Measurements from ENCODE around the gene SPRING1.

Gene SPRING1

DNA sequence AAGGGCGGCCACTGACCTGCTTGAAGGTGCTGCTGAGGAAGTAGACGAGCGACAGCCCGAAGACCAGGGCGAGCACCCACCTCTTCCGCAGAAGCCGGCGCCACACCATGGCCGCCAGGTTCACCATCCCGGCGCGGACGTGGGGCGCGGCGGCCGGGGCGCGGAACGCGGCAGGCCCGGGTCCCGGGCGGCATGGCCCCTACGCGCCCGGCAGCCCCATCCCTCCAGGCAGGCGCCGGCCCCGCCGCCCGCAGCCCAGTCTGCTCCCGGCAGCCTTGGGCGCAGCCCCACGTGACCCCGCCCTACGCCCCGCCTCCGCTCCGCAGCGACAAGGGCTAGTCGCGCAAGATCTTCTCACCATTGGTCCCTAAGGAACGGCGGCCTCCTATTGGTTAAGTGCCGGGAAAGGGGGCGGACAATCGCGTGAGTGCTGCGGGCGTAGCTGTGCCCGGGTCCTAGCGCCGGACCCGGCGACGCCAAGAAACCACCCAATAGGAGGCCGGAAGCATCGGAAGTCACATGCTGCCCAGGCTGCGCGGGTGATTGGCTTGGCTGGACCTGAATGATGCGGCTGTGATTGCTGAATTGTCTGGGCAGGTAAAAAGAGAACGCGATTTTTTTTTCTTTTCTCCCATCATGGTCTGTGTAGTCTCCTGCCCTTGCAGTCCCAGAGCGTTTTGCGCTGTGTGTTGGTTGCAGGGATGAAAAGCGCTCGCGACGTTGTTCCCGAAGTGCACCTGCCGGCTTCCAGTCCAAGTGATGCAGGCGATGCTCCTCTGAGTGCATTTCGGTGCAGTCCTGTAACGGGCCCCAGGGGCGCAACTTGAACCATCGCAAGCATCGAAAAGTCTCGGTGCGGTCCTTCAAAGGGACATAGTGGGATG lies at the start of gene SPRING1, which contains the start of gene RNFT2:
SPRING1 (minus strand) TSS at position 296 of the 884 bp plus-strand sequence; CDS start at position 127, 169 bp downstream.
RNFT2 (plus strand) TSS at position 542 of the 884 bp plus-strand sequence. CDS start 2,183 bp downstream, outside the sequence.
- peak; percentile 100 for DNase-seq (ENCODE audit: low read depth)
- Histone ChIP-seq H3K9ac (ENCODE audit: low read length) (peak within 1 kb of the TSS; percentile 94), H3K4me3 (ENCODE audit: low read length) (peak within 1 kb of the TSS; percentile 98), H3K27me3 (replicated peaks; ENCODE audit: control insufficient read depth, insufficient read depth, low read length) (no peaks in the 10 kb centered on the region), H3K9me3 (ENCODE audit: control insufficient read depth, low read length) (no peaks in the 10 kb centered on the region), H3K4me1 (ENCODE audit: control insufficient read depth, insufficient read depth, low read length) (peaks cover 10% of the 10 kb centered on the region), H3K36me3 (ENCODE audit: control insufficient read depth, insufficient read depth, low read length, severe bottlenecking) (peaks cover 11% of the 10 kb centered on the region)

GRCh38 chr12:116784238-116784612 lies 46.4 kb upstream of the SPRING1 start:
- DNase-seq (ENCODE audit: low read depth), result no peak
- Histone ChIP-seq H3K36me3 (ENCODE audit: control insufficient read depth, insufficient read depth, low read length, severe bottlenecking) (no peaks in the 10 kb centered on the region), H3K4me1 (ENCODE audit: control insufficient read depth, insufficient read depth, low read length) (no peaks in the 10 kb centered on the region), H3K9ac (ENCODE audit: low read length) (no peak overlapping the region), H3K4me3 (ENCODE audit: low read length) (no peak overlapping the region), H3K9me3 (ENCODE audit: control insufficient read depth, low read length) (no peaks in the 10 kb centered on the region), H3K27me3 (replicated peaks; ENCODE audit: control insufficient read depth, insufficient read depth, low read length) (peaks cover 4% of the 10 kb centered on the region)

DNA sequence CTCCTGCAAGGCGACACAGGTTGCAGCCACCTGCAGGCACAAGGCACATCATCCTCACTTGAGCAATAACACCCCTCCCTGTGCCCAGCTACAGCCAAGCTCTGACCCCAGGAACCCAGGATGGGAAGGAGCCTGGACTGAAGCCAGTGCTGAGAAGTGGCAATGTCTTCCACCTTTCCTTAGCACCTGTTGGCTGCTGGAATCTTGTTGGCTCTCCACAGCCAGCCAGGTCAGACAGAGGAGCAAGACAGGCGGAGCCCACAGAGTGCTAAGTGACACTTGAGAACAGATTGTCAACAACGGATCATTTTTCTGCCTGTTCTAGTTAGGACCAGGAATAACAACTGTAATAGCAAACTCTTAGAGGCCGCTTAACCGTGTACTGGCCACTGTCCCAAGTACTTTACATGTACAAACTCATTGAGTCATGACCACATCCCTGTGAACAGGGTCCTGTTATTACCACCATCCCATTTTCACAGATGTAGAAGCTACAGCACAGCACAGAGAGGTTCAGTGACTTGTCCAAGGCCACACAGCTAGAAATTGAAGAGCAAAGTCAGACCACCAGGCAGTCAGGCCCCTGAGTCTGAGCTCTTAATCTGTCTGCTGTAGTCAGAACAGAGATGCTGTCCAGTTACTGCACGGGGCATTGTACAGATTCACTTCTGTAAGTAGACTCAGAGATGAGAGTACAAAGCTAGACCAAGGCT lies 45.8 kb upstream of the SPRING1 start:
- Histone ChIP-seq H3K4me1 (ENCODE audit: control insufficient read depth, insufficient read depth, low read length) (no peaks in the 10 kb centered on the region), H3K36me3 (ENCODE audit: control insufficient read depth, insufficient read depth, low read length, severe bottlenecking) (no peaks in the 10 kb centered on the region), H3K27me3 (replicated peaks; ENCODE audit: control insufficient read depth, insufficient read depth, low read length) (peaks cover 4% of the 10 kb centered on the region), H3K4me3 (ENCODE audit: low read length) (no peak overlapping the region), H3K9me3 (ENCODE audit: control insufficient read depth, low read length) (no peaks in the 10 kb centered on the region), H3K9ac (ENCODE audit: low read length) (no peak overlapping the region)
- DNase-seq (ENCODE audit: low read depth), result no peak

DNA sequence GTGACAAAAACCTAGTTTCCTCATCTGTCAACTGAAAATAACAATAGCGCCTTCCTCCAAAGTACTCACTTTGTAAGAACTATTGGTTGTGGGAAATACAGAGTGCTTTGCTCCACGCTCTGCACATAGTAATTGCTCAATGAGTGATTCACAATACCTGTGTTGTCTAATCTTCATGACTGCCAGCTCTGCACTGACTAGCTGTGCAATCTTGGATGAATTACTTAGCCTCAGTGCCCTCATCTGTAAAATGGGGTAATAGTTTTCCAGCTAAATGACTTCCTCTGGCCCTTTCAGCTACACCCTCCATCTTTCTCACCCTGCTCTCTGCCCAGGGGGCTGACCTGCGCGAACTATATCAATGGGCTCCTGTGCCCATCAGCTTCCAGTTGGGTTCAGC lies 43.1 kb upstream of the SPRING1 start:
- no peak for DNase-seq (ENCODE audit: low read depth)
- H3K36me3 ChIP-seq (ENCODE audit: control insufficient read depth, insufficient read depth, low read length, severe bottlenecking), result no peaks in the 10 kb centered on the region
- H3K9me3 ChIP-seq (ENCODE audit: control insufficient read depth, low read length), result no peaks in the 10 kb centered on the region
- H3K9ac ChIP-seq (ENCODE audit: low read length), result no peak overlapping the region
- no peaks in the 10 kb centered on the region for H3K4me1 ChIP-seq (ENCODE audit: control insufficient read depth, insufficient read depth, low read length)
- peaks cover 4% of the 10 kb centered on the region for H3K27me3 ChIP-seq (replicated peaks; ENCODE audit: control insufficient read depth, insufficient read depth, low read length)
- no peak overlapping the region for H3K4me3 ChIP-seq (ENCODE audit: low read length)

- Histone ChIP-seq H3K9ac (ENCODE audit: low read length) (no peak overlapping the region), H3K4me3 (ENCODE audit: low read length) (no peak overlapping the region), H3K27me3 (replicated peaks; ENCODE audit: control insufficient read depth, insufficient read depth, low read length) (peaks cover 4% of the 10 kb centered on the region), H3K36me3 (ENCODE audit: control insufficient read depth, insufficient read depth, low read length, severe bottlenecking) (no peaks in the 10 kb centered on the region), H3K9me3 (ENCODE audit: control insufficient read depth, low read length) (no peaks in the 10 kb centered on the region), H3K4me1 (ENCODE audit: control insufficient read depth, insufficient read depth, low read length) (no peaks in the 10 kb centered on the region)
- DNase-seq (ENCODE audit: low read depth), result no peak
These were observed 41.7 kb upstream of the SPRING1 start for GRCh38 chr12:116779597-116779996.

DNA sequence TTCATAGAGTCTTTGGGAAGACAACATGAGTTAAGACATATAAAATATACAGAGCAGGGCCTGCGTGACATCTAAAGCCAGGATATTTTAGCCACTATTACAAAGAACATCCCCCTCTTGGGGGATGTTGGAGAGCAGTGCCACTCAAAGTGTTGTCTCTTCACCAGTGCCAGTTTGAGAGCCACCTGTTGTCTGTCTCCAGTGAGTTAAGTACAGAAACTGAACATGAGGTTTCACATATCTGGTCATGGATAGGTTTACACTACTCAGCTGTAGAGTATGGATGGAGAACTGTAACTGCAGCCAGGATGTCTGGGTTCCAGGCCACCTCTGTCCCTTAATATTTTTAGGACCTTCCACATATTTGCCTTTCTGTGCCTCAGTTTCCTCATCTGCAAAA lies 39.4 kb upstream of the SPRING1 start:
- Histone ChIP-seq H3K9me3 (ENCODE audit: control insufficient read depth, low read length) (no peaks in the 10 kb centered on the region), H3K4me1 (ENCODE audit: control insufficient read depth, insufficient read depth, low read length) (no peaks in the 10 kb centered on the region), H3K27me3 (replicated peaks; ENCODE audit: control insufficient read depth, insufficient read depth, low read length) (peaks cover 4% of the 10 kb centered on the region), H3K9ac (ENCODE audit: low read length) (no peak overlapping the region), H3K4me3 (ENCODE audit: low read length) (no peak overlapping the region), H3K36me3 (ENCODE audit: control insufficient read depth, insufficient read depth, low read length, severe bottlenecking) (no peaks in the 10 kb centered on the region)
- no peak for DNase-seq (ENCODE audit: low read depth)

DNA sequence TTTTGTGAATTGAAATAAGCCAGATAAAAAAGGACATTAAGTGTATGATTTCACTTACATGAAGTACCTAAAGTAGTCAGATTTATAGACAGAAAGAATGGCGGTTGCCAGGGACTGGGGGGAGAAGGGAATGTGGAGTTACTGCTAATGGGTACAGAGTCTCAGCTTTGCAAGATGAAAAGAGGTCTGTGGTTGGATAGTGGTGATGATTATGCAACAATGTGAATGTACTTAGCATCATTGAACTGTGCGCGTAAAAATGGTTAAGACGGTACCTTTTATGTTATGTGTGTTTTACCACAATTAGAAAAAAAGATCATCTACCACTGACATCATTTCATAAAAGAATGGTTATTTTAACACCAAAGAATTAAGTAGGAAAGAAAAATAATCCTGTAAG lies 36.2 kb upstream of the SPRING1 start:
- no peaks in the 10 kb centered on the region for H3K27me3 ChIP-seq (replicated peaks; ENCODE audit: control insufficient read depth, insufficient read depth, low read length)
- H3K36me3 ChIP-seq (ENCODE audit: control insufficient read depth, insufficient read depth, low read length, severe bottlenecking), result no peaks in the 10 kb centered on the region
- H3K9ac ChIP-seq (ENCODE audit: low read length), result no peak overlapping the region
- no peak overlapping the region for H3K4me3 ChIP-seq (ENCODE audit: low read length)
- no peak for DNase-seq (ENCODE audit: low read depth)
- H3K9me3 ChIP-seq (ENCODE audit: control insufficient read depth, low read length), result no peaks in the 10 kb centered on the region
- no peaks in the 10 kb centered on the region for H3K4me1 ChIP-seq (ENCODE audit: control insufficient read depth, insufficient read depth, low read length)

DNA sequence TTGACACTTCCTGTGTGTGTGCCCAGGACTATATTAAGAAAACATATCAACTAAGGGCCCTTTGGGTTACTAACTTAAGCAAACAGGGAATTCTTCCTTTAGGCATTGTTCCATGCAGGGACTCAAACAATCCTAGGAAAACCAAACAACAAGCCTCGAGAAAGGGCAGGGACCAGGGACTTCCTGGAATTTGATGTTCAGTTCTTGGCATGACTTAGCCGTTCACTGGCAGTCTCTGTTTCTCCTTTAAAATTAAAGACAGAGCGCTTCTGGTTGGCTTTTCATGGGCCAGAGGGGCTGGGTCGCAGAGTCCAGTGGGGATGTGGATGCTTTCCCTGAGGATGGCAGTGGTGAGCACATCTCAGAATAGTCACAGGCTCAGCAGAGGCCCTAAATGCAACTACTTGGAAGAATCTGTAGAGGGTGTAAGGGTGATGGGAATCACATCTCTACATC lies 35.4 kb upstream of the SPRING1 start:
- Histone ChIP-seq H3K9ac (ENCODE audit: low read length) (no peak overlapping the region), H3K36me3 (ENCODE audit: control insufficient read depth, insufficient read depth, low read length, severe bottlenecking) (no peaks in the 10 kb centered on the region), H3K4me3 (ENCODE audit: low read length) (no peak overlapping the region), H3K9me3 (ENCODE audit: control insufficient read depth, low read length) (no peaks in the 10 kb centered on the region), H3K4me1 (ENCODE audit: control insufficient read depth, insufficient read depth, low read length) (no peaks in the 10 kb centered on the region), H3K27me3 (replicated peaks; ENCODE audit: control insufficient read depth, insufficient read depth, low read length) (no peaks in the 10 kb centered on the region)
- no peak for DNase-seq (ENCODE audit: low read depth)

DNA sequence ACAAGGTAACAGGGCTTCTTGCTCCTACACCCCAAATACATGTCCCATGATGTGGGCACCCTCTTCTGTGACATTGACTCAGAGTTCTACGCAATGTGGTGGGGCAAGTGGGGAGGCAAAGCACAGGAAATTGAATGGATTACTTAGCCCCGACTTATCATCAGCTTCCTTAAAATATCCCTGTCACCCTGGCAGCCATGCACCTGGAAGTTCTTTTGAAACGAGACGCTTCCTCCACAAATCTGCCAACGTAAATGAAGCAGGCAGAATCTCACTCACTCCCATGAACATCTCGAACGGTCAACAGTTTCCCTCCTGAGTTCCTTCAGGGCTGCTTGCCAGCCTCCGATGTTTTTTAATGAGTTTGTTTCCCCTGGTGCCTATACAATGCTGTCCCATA lies 33.8 kb upstream of the SPRING1 start:
- Histone ChIP-seq H3K4me3 (ENCODE audit: low read length) (no peak overlapping the region), H3K4me1 (ENCODE audit: control insufficient read depth, insufficient read depth, low read length) (no peaks in the 10 kb centered on the region), H3K36me3 (ENCODE audit: control insufficient read depth, insufficient read depth, low read length, severe bottlenecking) (no peaks in the 10 kb centered on the region), H3K9me3 (ENCODE audit: control insufficient read depth, low read length) (no peaks in the 10 kb centered on the region), H3K27me3 (replicated peaks; ENCODE audit: control insufficient read depth, insufficient read depth, low read length) (no peaks in the 10 kb centered on the region), H3K9ac (ENCODE audit: low read length) (no peak overlapping the region)
- DNase-seq (ENCODE audit: low read depth), result no peak

GRCh38 chr12:116766746-116767145 lies 28.9 kb upstream of the SPRING1 start:
- Histone ChIP-seq H3K9me3 (ENCODE audit: control insufficient read depth, low read length) (no peaks in the 10 kb centered on the region), H3K4me3 (ENCODE audit: low read length) (no peak overlapping the region), H3K9ac (ENCODE audit: low read length) (no peak overlapping the region), H3K36me3 (ENCODE audit: control insufficient read depth, insufficient read depth, low read length, severe bottlenecking) (no peaks in the 10 kb centered on the region), H3K4me1 (ENCODE audit: control insufficient read depth, insufficient read depth, low read length) (no peaks in the 10 kb centered on the region), H3K27me3 (replicated peaks; ENCODE audit: control insufficient read depth, insufficient read depth, low read length) (peaks cover 3% of the 10 kb centered on the region)
- DNase-seq (ENCODE audit: low read depth), result no peak

DNA sequence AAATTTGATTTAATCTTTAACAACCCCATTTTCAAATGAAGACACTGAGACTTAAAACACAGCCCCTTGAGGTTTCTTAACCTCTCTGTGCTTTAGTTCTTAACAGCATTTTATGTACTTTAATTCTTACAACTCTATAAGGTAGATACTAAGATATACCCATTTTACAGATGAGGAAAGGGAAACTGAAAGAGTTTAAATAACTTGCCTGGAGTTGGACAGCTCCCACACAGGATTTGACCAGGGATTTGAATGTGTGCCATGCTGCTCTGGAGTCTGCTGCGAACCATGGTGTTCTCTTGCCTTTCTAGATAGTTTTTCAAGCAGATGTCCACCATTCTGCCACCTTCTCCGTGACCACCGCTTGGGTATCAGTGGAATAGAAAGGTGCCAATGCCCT lies 28.4 kb upstream of the SPRING1 start:
- Histone ChIP-seq H3K27me3 (replicated peaks; ENCODE audit: control insufficient read depth, insufficient read depth, low read length) (peaks cover 3% of the 10 kb centered on the region), H3K4me3 (ENCODE audit: low read length) (no peak overlapping the region), H3K9ac (ENCODE audit: low read length) (no peak overlapping the region), H3K4me1 (ENCODE audit: control insufficient read depth, insufficient read depth, low read length) (no peaks in the 10 kb centered on the region), H3K36me3 (ENCODE audit: control insufficient read depth, insufficient read depth, low read length, severe bottlenecking) (no peaks in the 10 kb centered on the region), H3K9me3 (ENCODE audit: control insufficient read depth, low read length) (no peaks in the 10 kb centered on the region)
- no peak for DNase-seq (ENCODE audit: low read depth)

All from adipocyte (in vitro differentiated cells).